RWPE2 (cell line): ENCODE data around the gene PDIA5.

ENCODE experiments used
- ATAC-seq: fragments of 200-7000 bp; cut with Tn5 transposase; 3 replicates; pipeline ENCODE4 v1.9.1; 2021; ENCODE audit warnings: low read depth
- DNase-seq: peaks from one replicate; pipeline ENCODE4 v3.0.0-alpha.2; 2020; ENCODE audit warnings: low spot score
- H3K27ac ChIP-seq: fragments of 450-650 bp; 2 replicates; pipeline ENCODE4 v1.5.1; 2017; ENCODE audit warnings: mild to moderate bottlenecking; ENCODE audit not compliant: poor library complexity, severe bottlenecking
- H3K27me3 ChIP-seq: fragments of 250-450 bp; sonication (Bioruptor Pico); 2 replicates; pipeline ENCODE4 v1.5.1; 2021; ENCODE audit warnings: mild to moderate bottlenecking, moderate library complexity; ENCODE audit not compliant: insufficient read depth, poor library complexity, severe bottlenecking
- H3K36me3 ChIP-seq: fragments of 250-450 bp; sonication (Bioruptor Pico); 2 replicates; pipeline ENCODE4 v1.5.1; 2020; ENCODE audit warnings: low read depth, mild to moderate bottlenecking, moderate library complexity
- H3K4me1 ChIP-seq: fragments of 250-450 bp; sonication (Bioruptor Pico); 2 replicates; pipeline ENCODE4 v1.5.1; 2021; ENCODE audit warnings: mild to moderate bottlenecking, moderate library complexity; ENCODE audit not compliant: insufficient read depth, poor library complexity, severe bottlenecking
- H3K4me3 ChIP-seq: fragments of 250-450 bp; sonication (Bioruptor Pico); 2 replicates; pipeline ENCODE4 v1.5.1; 2021; ENCODE audit warnings: mild to moderate bottlenecking, moderate library complexity; ENCODE audit not compliant: severe bottlenecking
- H3K9me3 ChIP-seq: fragments of 250-450 bp; sonication (Bioruptor Pico); 2 replicates; pipeline ENCODE4 v1.5.1; 2021; ENCODE audit warnings: mild to moderate bottlenecking, moderate library complexity; ENCODE audit not compliant: severe bottlenecking
- CTCF ChIP-seq: fragments of 450-650 bp; IDR thresholded peaks from one replicate; pipeline ENCODE4 v1.5.1; 2017; ENCODE audit warnings: mild to moderate bottlenecking, moderate library complexity; ENCODE audit not compliant: poor library complexity, severe bottlenecking

Gene PDIA5

GRCh38 chr3:123082370-123083065 is 15.7 kb downstream of the PDIA5 start:
- Histone ChIP-seq H3K4me3 (no peak overlapping the region), H3K27me3 (no peaks in the 10 kb centered on the region), H3K27ac (no peak overlapping the region), H3K4me1 (peaks cover 13% of the 10 kb centered on the region), H3K9me3 (no peaks in the 10 kb centered on the region), H3K36me3 (peaks cover 25% of the 10 kb centered on the region)
- no peak for DNase-seq
- no peak for TF ChIP-seq CTCF
- ATAC-seq, result no peak

GRCh38 chr3:123083383-123084124 is 16.7 kb downstream of the PDIA5 start:
- Histone ChIP-seq H3K27me3 (no peaks in the 10 kb centered on the region), H3K9me3 (no peaks in the 10 kb centered on the region), H3K27ac (no peak overlapping the region), H3K4me1 (peaks cover 13% of the 10 kb centered on the region), H3K4me3 (no peak overlapping the region), H3K36me3 (peaks cover 25% of the 10 kb centered on the region)
- ATAC-seq, result no peak
- DNase-seq, result no peak
- TF ChIP-seq CTCF, result no peak

GRCh38 chr3:123084192-123084591 is 17.4 kb downstream of the PDIA5 start:
- Histone ChIP-seq H3K36me3 (peaks cover 31% of the 10 kb centered on the region), H3K27me3 (no peaks in the 10 kb centered on the region), H3K4me1 (peaks cover 12% of the 10 kb centered on the region), H3K4me3 (no peak overlapping the region), H3K9me3 (no peaks in the 10 kb centered on the region), H3K27ac (no peak overlapping the region)
- DNase-seq (no peak), ATAC-seq (no peak)
- no peak for TF ChIP-seq CTCF

GRCh38 chr3:123084738-123085237 is 18.0 kb downstream of the PDIA5 start:
- no peak overlapping the region for H3K27ac ChIP-seq

More at GRCh38 chr3:123084738-123085237, 18.0 kb downstream of the PDIA5 start:
- H3K27me3 ChIP-seq, result no peaks in the 10 kb centered on the region
- H3K9me3 ChIP-seq, result no peaks in the 10 kb centered on the region
- peaks cover 6% of the 10 kb centered on the region for H3K4me1 ChIP-seq
- H3K36me3 ChIP-seq, result peaks cover 35% of the 10 kb centered on the region
- no peak overlapping the region for H3K4me3 ChIP-seq
- ATAC-seq, result no peak; the same call in 2 of the 3 replicates
- no peak for TF ChIP-seq CTCF
- no peak for DNase-seq
